K562 (cell line): ENCODE results near the gene AIDA. TPM values are rescaled to one million over a fixed set of nuclear protein-coding genes. Genes with fewer than 3 reads are reported as not detected.

ENCODE experiments used
- ATF4 ChIP-seq: fragments of 450-650 bp; formaldehyde crosslinking; IDR thresholded peaks from 2 replicates; pipeline ENCODE4 v1.4.0; 2022; ENCODE audit warnings: mild to moderate bottlenecking, moderate library complexity
- EHMT2 ChIP-seq: fragments of 450-650 bp; IDR thresholded peaks from 2 replicates; pipeline ENCODE4 v1.6.1; 2018; ENCODE audit warnings: antibody characterized with exemption
- ETS1 ChIP-seq: conservative IDR thresholded peaks from 2 replicates; pipeline ENCODE4 v1.6.1; 2011; ENCODE audit warnings: low read depth, mild to moderate bottlenecking, low read length; ENCODE audit not compliant: control insufficient read depth
- GABPB1 ChIP-seq: sonication (generic); formaldehyde crosslinking; IDR thresholded peaks from 2 replicates; pipeline ENCODE4 v1.8.0; 2022; ENCODE audit warnings: mild to moderate bottlenecking, missing genetic modification reagents
- GATAD2A ChIP-seq: fragments of 450-650 bp; IDR thresholded peaks from 2 replicates; pipeline ENCODE4 v1.6.1; 2017
- GATAD2B ChIP-seq: fragments of 450-650 bp; IDR thresholded peaks from 2 replicates; pipeline ENCODE4 v1.6.1; 2017; ENCODE audit warnings: mild to moderate bottlenecking, borderline replicate concordance
- HNRNPH1 ChIP-seq: fragments of 200-400 bp; formaldehyde crosslinking; optimal IDR thresholded peaks from 2 replicates; pipeline ENCODE3; 2017; ENCODE audit warnings: low read depth, mild to moderate bottlenecking, low read length, moderate library complexity
- JUN ChIP-seq, 2 experiments: sonication (generic) in 1 of 2; formaldehyde crosslinking in 1 of 2; IDR thresholded peaks; 2 replicates each; pipeline versions ENCODE4 v1.6.1 to v1.8.0; 2012 to 2022; ENCODE audit warnings: borderline replicate concordance in 2 of 2, mild to moderate bottlenecking in 2 of 2, improper control_type of control experiment in 1 of 2, low read depth in 1 of 2, low read length in 1 of 2, missing genetic modification reagents in 1 of 2
- KAT8 ChIP-seq: fragments of 450-650 bp; IDR thresholded peaks from 2 replicates; pipeline ENCODE4 v1.6.1; 2016; ENCODE audit warnings: low read depth, mild to moderate bottlenecking
- MAFK ChIP-seq: IDR thresholded peaks from 2 replicates; pipeline ENCODE4 v1.6.1; 2011; ENCODE audit warnings: low read length, improper control_type of control experiment
- NR2C2 ChIP-seq, 2 experiments: fragments of 200-800 bp in 1 of 2; sonication (Bioruptor generic) in 1 of 2; sonication (generic) in 1 of 2; formaldehyde crosslinking in 1 of 2; IDR thresholded peaks; 2 replicates each; pipeline versions ENCODE4 v1.6.1 to v1.8.0; 2016 to 2022; ENCODE audit warnings: mild to moderate bottlenecking in 1 of 2, missing compliant biosample characterization in 1 of 2, missing genetic modification characterization in 1 of 2, missing genetic modification reagents in 1 of 2
- PBX2 ChIP-seq, 2 experiments: IDR thresholded peaks in 1 of 2; conservative IDR thresholded peaks in 1 of 2; 2 replicates each; pipeline ENCODE4 v1.6.1; 2016; ENCODE audit warnings: low read depth in 2 of 2, mild to moderate bottlenecking in 1 of 2, missing compliant biosample characterization in 1 of 2, missing genetic modification characterization in 1 of 2, moderate library complexity in 1 of 2
- RBM34 ChIP-seq: fragments of 200-400 bp; formaldehyde crosslinking; IDR thresholded peaks from 2 replicates; pipeline ENCODE4 v1.6.1; 2018; ENCODE audit warnings: low read length, borderline replicate concordance; ENCODE audit not compliant: insufficient read depth
- SMAD4 ChIP-seq: fragments of 250-450 bp; sonication (Bioruptor Pico); conservative IDR thresholded peaks from 2 replicates; pipeline ENCODE4 v1.8.0; 2021; ENCODE audit warnings: inconsistent platforms, mild to moderate bottlenecking, moderate library complexity
- STAG1 ChIP-seq: sonication (generic); formaldehyde crosslinking; IDR thresholded peaks from 2 replicates; pipeline ENCODE4 v1.5.0; 2020; ENCODE audit warnings: missing genetic modification reagents, borderline replicate concordance
- TBP ChIP-seq: optimal IDR thresholded peaks from 2 replicates; pipeline ENCODE3; 2011; ENCODE audit warnings: low read depth, low read length, improper control_type of control experiment
- U2AF1 ChIP-seq: fragments of 200-400 bp; formaldehyde crosslinking; optimal IDR thresholded peaks from 2 replicates; pipeline ENCODE3; 2017; ENCODE audit warnings: mild to moderate bottlenecking, low read depth, low read length, moderate library complexity
- USF2 ChIP-seq: sonication (generic); formaldehyde crosslinking; IDR thresholded peaks from 2 replicates; pipeline ENCODE4 v1.5.0; 2020; ENCODE audit warnings: missing genetic modification reagents
- ZNF436 ChIP-seq: fragments of 250-450, 450-650 bp; sonication (Bioruptor Pico); formaldehyde crosslinking; IDR thresholded peaks from 2 replicates; pipeline ENCODE4 v1.7.0; 2020; ENCODE audit warnings: mild to moderate bottlenecking
- polyA plus RNA-seq, 8 experiments: library from polyadenylated mRNA; depleted of rRNA in 4 of 8; stranded (reverse) in 5 of 8; unstranded in 3 of 8; fragments of >200 nt; fragmentation: Nextera tagmentation in 2 of 8; fragmentation: Illumina TruSeq in 1 of 8; extraction: Ambion mirVana in 2 of 8; extraction: Trizol in 1 of 8; gene quantifications; 2 replicates each; pipeline versions ENCODE4 v1.2.1 to v1.2.3, GENCODE V29; 2011 to 2014; ENCODE audit warnings: inconsistent platforms in 1 of 8, missing spikeins in 1 of 8
- total RNA-seq, 7 experiments: library from RNA; depleted of rRNA in 6 of 7; stranded (reverse); fragments of >200 nt in 6 of 7; fragmentation: Illumina TruSeq in 2 of 7; extraction: Trizol in 2 of 7; gene quantifications; 2 replicates each; pipeline versions ENCODE4 v1.2.1 to v1.2.3, GENCODE V29; 2011 to 2021; ENCODE audit warnings: low replicate concordance in 1 of 7
- TF ChIP-seq, protein P1 (sequence below): fragments of 450-650 bp; IDR thresholded peaks from 2 replicates; pipeline ENCODE4 v1.6.1; 2016; ENCODE audit warnings: borderline replicate concordance

Gene AIDA
- total and polyA plus RNA-seq, 9 of the 15 experiments (the other 6 are each of a cell fraction or from before 2014, with no cell fraction given), result 18.2 to 77.9 (median 24.9) TPM

GRCh38 chr1:222709700-222710153 lies 2.6 kb downstream of the AIDA start (continued):
- TF ChIP-seq JUN (IDR thresholded peaks at IDR 0.05; ENCODE audit: borderline replicate concordance, low read depth, low read length) (no peak), JUN (CRISPR knock-in tag; IDR thresholded peaks at IDR 0.05; ENCODE audit: borderline replicate concordance) (no peak), SMAD4 (CRISPR knock-in tag) (peak; percentile 75), EHMT2 (no peak), NR2C2 (CRISPR knock-in tag; IDR thresholded peaks at IDR 0.05) (no peak), NR2C2 (tag; IDR thresholded peaks at IDR 0.05) (no peak), RBM34 (no peak), PBX2 (CRISPR knock-in tag; IDR thresholded peaks at IDR 0.05; ENCODE audit: low read depth) (no peak), PBX2 (tag; conservative IDR thresholded peaks at IDR 0.05; ENCODE audit: low read depth) (no peak), STAG1 (CRISPR knock-in tag) (no peak), HNRNPH1 (no peak), TBP (no peak), GABPB1 (CRISPR knock-in tag) (no peak), GATAD2B (peak; percentile 53; the same call in 1 of the 2 replicates), ATF4 (CRISPR knock-in tag) (no peak), KAT8 (no peak), U2AF1 (no peak), ETS1 (no peak), MAFK (peak; percentile 65; the same call in 1 of the 2 replicates), GATAD2A (no peak), USF2 (CRISPR knock-in tag) (no peak), ZNF436 (no peak)
- TF ChIP-seq, protein P1, sequence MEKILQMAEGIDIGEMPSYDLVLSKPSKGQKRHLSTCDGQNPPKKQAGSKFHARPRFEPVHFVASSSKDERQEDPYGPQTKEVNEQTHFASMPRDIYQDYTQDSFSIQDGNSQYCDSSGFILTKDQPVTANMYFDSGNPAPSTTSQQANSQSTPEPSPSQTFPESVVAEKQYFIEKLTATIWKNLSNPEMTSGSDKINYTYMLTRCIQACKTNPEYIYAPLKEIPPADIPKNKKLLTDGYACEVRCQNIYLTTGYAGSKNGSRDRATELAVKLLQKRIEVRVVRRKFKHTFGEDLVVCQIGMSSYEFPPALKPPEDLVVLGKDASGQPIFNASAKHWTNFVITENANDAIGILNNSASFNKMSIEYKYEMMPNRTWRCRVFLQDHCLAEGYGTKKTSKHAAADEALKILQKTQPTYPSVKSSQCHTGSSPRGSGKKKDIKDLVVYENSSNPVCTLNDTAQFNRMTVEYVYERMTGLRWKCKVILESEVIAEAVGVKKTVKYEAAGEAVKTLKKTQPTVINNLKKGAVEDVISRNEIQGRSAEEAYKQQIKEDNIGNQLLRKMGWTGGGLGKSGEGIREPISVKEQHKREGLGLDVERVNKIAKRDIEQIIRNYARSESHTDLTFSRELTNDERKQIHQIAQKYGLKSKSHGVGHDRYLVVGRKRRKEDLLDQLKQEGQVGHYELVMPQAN, result no peak
